GM04504 (cell line): Measurements from ENCODE around the gene AP1G2.
"Not testable (repeated sequence)": the region's sequence is repeated elsewhere in the genome, so short reads cannot be mapped to it uniquely, and the experiment has no call there.

Source experiments
- DNase-seq: peaks from one replicate; pipeline ENCODE4 v3.0.0-alpha.2; 2012; ENCODE audit warnings: low read depth

The AP1G2 gene

DNA sequence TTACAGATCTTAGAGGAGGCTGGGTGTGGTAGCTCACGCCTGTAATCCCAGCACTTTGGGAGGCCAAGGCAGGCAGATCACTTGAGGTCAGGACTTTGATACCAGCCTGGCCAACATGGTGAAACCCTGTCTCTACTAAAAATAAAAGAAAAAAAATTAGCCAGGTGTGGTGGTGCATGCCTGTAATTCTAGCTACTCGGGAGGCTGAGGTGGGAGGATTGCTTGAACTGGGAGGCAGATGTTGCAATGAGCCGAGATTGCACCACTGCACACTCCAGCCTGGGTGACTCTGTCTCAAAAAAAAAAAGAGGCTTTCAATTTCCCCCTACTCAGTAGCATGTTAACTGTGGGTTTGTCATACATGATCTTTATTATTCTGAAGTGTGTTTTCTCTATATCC is 26.6 kb upstream of the AP1G2 start:
- DNase-seq = not testable (repeated sequence)

DNA sequence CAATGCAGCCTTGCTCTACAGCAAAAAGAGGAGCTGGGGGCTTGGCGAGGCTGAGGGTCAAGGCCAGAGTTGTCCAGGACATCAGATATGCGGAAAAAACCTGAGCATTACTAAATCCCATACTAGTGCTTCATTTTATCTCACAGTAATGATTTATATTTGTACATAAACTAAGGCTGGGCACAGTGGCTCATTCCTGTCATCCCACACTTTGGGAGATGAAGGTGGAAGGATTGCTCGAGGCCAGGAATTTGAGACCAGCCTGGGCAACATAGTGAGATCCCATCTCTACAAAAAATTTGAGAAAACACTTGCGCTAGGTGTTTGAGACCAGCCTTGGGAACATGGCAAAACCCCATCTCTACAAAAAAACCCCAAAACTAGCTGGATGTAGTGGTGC is 22.6 kb upstream of the AP1G2 start:
- no peak for DNase-seq

DNA sequence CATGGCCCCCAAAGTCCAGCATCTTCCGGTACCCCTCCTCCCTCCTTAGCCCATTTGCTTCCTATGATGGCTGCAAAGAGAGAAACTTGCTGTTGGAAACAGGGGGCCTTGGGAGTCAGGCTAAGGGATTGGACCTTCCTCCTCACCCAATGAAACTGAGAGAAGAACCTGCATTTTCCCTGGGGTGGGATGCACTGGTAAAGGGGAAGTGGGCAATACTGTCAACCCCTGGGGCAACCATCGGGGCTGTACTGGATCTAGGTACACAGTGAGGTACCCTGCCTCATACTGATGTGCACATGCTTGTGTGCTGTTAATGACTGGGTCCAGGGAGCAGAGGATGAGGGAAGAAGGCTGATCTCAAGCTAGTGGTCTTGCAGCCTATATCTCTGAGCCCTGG is 22.0 kb upstream of the AP1G2 start:
- no peak for DNase-seq

DNA sequence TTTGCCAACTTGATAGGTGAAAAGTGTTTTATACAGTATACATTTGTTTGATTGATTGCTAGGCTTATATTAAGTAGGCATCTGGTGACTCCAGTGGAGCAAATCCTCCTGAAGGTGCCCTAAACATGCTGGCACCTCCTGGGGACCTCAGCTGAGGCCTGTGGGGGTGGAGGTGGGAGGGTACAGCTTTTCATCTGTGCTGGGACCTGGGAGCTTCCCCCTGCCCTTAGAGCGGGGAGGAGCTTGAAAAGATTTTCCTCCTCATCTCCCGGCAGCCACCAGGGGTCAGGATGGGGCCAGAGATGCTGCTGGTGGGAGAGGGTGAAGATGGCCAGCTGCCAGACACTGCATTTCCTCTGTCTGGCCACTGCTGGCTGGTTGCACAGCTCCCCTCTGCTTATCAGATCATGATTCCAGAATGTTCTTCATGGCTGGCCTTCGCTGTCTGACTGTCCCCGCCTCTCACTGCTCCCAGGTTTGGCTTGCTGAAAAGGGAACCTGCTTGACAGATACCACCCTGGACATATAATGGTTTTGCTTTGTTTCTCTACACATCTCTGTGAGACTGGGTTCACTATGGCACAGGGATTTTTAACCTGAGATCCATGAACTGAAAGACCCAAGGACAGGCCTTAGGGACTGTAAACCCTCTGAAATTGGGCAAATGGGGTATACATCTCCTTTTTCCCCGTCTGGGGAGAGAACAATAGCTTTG is 21.4 kb upstream of the AP1G2 start:
- DNase-seq = peak; percentile 54

DNA sequence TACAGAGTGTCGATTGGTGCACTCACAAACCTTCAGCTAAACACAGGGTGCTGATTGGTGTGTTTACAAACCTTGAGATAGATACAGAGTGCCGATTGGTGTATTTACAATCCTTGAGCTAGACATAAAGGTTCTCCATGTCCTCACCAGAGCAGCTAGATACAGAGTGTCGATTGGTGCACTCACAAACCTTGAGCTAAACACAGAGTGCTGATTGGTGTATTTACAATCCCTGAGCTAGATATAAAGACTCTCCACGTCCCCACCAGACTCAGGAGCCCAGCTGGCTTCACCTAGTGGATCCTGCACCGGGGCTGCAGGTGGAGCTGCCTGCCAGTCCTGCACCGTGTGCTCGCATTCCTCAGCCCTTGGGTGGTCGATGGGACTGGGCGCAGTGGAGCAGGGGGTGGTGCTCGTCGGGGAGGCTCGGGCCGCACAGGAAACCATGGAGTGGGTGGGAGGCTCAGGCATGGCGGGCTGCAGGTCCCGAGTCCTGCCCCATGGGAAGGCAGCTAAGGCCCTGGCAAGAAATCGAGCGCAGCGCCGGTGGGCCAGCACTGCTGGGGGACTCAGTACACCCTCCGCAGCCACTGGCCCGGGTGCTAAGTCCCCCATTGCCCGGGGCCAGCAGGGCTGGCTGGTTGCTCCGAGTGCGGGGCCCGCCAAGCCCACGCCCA is 17.1 kb upstream of the AP1G2 start:
- not testable (repeated sequence) for DNase-seq

DNA sequence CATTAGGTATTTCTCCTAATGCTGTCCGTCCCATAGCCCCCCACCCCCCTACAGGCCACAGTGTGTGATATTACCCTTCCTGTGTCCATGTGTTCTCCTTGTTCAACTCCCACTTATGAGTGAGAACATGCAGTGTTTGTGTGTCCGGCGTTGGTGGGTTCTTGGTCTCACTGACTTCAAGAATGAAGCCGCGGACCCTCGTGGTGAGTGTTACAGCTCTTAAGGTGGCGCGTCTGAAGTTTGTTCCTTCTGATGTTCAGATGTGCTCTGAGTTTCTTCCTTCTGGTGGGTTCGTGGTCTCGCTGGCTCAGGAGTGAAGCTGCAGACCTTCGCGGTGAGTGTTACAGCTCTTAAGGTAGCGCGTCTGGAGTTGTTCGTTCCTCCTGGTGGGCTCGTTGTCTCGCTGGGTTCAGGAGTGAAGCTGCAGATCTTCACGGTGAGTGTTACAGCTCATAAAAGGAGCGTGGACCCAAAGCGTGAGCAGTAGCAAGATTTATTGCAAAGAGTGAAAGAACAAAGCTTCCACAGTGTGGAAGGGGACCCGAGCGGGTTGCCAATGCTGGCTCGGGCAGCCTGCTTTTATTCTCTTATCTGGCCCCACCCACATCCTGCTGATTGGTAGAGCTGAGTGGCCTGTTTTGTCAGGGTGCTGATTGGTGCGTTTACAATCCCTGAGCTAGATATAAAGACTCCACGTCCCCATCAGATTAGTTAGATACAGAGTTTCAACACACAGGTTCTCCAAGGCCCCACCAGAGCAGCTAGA is 16.4 kb upstream of the AP1G2 start:
- DNase-seq = not testable (repeated sequence)

DNA sequence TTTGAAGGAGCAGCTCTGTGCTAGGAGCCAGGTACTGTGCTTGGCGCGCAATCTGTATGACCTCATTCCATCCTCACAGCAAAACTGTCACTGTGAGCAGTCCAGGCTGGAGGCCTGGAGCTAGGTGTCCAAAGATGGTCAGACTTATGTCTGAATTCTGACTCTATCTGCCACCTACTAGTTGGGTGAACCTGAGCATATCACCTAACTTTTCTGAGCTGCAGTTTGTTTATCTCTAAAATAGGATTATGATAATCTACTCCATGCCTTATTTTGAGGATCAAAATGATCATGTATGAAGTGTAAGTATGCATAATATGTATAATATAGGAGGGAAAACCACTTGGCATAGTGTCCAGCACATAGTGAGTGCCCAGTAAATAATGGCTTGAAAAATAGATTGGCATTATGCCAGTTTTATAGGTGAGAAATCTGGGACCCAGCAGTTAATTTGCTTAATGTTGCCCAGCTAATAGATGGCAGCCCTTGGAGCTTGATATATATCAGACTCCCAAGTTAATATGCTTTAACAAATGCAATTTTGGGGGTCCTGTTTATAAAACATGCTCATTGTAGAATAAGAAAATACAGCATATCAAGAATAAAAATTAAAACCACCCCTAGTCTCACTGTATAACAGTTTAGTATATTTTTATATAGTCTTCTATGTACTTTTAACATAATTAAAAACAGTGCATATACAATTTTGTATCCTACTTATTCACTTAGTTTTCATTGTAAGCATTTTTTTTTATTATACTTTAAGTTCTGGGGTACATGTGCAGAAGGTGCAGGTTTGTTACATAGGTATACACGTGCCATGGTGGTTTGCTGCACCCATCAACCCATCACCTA is 15.5 kb upstream of the AP1G2 start:
- no peak for DNase-seq

DNA sequence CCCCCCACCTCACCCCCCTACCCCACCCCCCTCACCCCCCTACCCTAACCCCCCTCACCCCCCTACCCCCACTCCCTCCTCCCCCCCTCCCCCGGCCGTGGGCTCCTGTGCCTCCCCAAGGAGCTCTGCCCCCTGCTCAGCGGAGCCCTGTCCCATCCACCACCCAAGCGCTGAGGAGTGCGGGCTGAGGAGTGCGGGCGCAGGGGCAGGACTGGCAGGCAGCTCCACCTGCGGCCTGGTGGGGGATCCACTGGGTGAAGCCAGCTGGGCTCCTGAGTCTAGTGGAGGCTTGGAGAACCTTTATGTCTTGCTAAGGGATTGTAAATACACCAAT is 13.3 kb upstream of the AP1G2 start:
- DNase-seq = no peak

DNA sequence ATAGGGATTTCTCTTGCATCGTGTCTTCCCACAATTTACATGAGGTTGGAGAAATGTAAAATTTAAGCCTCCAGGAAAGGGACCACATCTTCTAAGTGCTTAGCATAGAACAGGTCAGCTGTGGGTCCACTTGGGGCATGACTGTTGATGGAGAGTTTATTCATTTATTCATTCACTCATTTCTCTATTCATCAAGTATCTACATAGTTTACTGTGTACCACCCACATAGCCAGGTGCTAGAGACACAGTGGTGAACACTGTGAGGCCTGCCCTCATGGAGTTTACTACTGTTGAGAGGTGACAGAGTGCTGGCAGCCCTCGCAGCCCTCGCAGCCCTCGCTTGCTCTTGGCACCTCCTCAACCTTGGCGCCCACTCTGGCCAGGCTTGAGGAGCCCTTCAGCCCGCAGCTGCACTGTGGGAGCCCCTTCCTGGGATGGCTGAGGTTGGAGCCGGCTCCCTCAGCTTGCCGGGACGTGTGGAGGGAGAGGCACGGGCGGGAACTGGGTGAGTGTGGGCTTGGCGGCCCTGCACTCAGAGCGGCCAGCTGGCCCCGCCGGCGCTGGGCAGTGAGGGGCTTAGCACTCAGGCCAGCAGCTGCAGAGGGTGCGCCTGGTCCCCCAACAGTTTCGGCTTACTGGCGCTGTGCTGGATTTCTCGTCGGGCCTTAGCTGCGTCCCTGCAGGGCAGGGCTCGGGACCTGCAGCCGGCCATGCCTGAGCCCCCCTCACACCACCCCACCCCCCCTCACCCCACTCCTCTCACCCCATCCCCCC is 12.7 kb upstream of the AP1G2 start:
- no peak for DNase-seq

DNA sequence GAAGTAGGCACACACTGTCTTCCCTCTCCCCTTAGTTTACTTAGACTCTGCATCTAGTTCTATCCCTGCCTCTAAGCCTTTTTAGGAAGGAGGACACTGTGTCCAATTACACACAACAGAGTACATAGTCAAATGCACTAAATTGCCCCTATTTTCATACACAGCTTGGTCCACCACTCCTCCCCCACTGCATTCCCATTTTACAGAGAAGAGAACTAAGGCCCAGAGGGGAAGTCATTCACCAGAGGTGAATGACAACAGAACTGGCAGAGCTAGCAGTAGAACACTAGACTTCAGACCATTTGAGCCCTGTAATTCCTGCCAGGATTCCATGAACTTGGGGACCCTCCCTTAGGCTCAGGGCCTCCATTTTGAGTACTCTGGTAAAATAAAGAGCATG is 12.1 kb upstream of the AP1G2 start:
- DNase-seq = no peak

DNA sequence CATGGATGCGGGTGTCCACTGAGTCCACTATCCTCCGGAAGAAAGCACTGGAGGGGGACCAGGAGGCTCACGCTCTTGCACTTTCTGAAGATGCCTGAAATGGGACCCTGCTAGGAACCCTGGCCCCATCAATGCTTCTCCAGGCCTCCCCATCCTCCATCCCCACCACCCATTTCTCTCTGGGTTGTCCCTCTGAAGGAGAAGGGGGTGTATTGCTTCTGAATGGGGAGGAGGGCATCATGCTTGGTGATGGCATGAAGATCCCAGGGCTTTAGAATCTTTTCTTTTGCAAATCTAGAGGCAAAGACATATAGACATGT is 11.7 kb upstream of the AP1G2 start:
- DNase-seq = no peak

DNA sequence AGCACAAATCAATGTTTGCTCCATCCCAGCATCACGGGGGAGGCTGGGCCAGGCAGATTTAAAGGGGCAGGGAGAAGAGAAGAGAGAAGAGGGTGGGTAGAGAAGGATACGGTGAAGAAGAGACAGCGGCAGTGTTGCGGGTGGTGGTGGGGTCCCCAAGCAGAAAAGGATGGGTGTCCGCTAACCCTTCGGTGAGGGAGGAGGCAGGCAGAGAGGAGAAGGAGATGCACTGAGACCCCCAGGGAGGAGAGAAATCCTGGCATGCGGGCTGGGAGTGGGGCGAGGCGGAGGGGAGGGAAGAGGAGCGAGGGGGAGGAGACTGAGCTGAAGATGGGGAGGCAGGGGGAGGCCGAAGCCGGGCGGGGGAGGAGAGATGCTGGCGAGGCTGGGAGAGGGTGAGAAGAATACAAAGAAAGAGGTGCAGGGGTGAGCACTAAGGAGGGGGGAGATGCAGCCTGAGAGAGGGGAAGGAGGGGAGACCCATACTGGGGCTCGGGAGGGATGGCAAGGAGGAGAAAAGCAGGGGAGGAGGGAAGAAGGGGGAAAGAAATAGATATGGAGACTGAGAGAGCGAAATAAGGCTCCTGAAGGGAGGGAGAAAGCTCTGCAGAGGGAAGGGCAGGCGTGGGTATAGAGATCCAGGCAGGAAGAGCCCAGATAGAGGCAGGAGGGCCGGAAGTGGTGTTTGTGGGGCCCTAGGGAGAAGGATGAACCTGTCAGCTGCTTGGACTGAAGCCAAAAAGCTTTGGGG is 11.1 kb upstream of the AP1G2 start, which contains the start of gene JPH4:
TSS of gene JPH4 (minus strand) at position 231 of the 751 bp plus-strand sequence. CDS start 1,337 bp downstream, outside the sequence.
- no peak for DNase-seq

DNA sequence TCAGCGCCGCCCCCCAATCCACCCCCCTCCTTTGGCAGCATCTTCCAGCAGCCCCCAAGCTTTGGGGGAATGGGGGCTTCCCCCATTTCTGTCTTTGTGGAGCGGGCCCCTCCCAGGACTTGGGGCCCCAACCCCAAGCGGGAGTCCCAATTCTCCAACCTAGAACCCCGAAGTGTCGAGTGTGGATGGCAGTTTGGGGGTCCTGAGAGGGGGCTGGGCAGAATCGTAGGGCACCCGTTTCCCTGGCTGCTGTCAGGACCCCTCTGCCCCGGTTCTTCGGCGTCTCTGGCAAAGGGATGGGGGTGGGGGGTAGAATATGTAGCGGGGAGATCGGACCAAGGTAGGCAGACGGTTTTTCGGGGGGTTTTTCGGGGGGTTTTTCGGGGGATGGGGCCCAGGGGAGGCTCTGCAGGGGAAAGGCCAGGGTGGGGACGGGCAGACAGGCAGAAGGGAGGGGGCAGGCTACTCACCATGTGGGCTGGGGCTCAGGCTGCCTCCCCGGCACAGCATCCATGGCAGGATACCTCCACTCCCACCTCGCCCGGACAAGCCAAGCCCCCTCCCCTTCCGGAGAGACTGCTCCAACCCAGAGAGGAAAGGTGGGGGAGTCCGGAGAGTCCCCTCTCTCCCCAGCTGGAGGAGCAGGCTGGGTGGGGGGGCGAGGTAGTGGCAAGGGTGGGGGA is 10.3 kb upstream of the AP1G2 start:
- DNase-seq = no peak

DNA sequence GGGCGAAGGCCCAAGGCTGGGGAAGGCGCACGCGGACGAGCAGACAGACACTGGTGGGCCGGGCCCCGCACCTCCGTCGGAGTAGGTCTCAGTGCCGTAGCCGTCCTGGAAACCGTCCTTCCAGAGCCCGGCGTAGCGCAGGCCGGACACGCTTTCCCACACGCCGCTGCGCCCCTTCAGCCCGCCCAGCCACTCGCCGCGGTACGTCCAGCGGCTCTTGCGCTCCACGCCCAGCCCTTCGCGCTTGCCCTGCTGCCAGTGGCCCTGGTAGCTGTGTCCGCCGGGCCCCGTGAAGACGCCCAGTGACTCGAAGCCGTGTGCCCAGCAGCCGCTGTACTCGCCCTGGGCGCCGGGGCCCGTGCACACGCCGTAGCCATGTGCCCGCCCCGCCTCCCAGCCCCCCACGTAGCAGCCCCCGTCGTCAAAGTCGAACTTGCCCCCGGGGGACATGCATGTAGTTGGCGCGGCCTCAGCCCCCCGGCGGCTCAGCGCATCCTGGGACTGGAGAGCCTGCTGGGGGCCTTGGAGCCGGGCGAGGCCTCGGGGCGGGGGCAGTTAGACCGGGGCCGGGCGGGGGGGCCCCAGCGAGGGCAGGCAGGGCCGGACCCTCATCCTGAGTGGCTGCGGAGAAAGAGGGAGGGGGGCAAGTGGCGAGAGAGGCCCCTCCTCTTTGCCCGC is 9.6 kb upstream of the AP1G2 start:
- no peak for DNase-seq

DNA sequence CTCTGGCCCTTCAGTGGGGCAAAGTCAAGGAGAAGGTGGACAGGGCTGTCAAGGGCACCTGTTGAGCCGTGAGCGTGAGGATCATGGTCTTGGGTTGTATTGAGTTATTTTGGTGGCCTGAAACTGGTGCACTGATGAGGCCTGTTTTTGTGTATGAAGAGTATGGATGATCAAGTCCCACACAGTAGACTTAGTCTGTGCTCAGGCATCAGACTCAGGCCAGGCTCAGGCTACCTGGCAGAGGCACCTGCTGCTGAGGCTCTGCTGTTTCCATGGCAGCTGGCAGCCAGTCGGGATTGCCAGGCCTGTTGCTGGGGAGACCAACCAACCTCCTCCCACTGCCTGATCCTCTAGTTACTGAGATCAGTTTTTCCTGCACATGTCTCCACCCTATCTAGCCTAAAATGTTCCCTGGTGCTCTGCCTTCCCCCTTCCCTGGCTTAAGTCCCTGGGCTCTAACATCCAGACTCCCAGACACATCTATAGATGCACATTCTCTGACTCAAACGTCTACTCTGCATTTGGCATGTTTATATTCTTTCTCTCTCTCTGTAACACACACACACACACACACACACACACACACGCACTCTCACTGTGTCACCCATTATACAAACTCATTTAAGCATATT is 5.9 kb upstream of the AP1G2 start:
- no peak for DNase-seq

DNA sequence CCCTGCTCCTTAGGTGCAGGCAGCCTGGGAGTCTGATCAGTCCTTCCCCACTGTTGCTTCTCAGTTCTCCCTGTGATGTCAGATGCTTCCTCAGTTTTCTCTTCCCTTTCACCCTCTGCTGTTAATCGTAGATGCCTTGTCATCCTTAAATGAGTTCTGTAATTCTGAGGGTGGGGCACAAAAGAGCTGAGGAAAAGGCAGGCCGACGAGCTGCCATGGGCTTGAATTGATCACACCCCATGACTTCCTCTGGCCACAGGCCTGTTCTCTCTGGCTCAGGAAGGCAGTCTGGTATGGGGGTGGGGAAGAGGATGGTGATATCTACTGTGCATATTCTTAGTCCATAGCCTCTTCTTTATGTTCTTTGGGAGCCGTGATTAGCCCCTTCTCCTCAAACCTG is 5.2 kb upstream of the AP1G2 start:
- no peak for DNase-seq

DNA sequence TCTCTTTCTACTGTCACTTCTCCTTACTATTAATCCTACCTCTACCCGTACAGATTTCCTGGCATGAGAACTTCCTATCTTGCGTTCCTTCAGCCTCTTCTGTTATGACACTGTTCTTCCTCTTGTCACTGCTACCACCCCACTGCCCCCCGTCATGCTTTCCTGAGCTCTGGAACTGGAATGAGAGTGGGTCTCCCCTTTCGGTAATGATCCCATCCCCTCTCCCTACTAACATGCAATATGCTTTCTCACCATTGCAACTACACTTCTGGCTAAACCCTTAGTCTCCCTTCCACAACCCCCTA is 4.9 kb upstream of the AP1G2 start:
- DNase-seq = no peak

DNA sequence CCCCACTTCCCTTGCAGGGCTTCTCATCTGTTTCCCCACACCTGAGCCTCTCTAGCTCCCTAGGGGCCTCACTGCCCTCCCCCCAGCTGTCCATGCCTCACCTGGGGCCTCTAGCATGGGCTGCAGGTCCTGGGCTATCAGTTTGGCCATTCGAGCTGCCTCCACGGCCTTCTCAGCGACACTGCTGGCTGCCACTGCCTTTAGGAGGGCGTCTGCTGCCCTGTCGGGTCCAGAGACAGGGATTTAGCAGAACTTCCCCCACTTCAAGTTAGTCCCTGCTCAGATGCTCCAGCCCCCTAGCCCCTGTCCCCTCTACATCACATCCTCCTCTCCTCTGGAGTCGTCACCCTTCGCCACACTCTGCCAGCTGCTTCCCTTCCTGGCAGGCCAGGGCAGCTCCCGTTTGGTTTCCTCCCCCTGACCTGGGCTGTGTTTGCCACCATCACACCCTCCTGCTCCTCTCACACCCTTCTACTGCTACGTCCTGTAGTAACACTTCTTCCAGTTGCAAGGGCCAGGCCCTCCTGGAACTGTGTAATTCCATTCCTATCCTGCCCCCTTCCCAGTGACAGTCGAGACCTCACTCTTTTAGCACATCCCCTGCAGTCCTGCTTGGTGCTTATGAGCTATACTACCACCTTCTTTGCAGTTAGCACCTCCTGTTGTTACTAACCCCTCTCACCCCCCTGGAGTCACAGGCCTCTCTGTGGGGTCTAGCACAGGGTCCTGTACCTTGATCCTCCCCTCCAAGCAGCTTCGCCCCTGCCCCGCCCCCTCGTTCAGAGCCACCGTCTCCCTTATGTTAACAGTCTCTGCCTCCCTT is 4.3 kb upstream of the AP1G2 start:
- no peak for DNase-seq
